Uterus (tissue), 4 donors: ENCODE results near the gene KLHL18. TPM values are rescaled to one million over a fixed set of nuclear protein-coding genes. Genes with fewer than 3 reads are reported as not detected.

Experiments
- DNase-seq, 2 donors: peaks; one replicate each; pipeline ENCODE4 v3.0.0-alpha.2; 2019 to 2020
- H3K27ac ChIP-seq, 2 donors: fragments of 200-600 bp; sonication (generic); 1 replicate in 1 of 2; 2 replicates in 1 of 2; pipeline ENCODE4 v1.5.1; 2016 to 2018
- H3K27me3 ChIP-seq, 2 donors: fragments of 200-600 bp; sonication (generic); one replicate each; pipeline ENCODE4 v1.5.1; 2018 to 2019; ENCODE audit warnings: control low read depth in 1 of 2
- H3K36me3 ChIP-seq, 2 donors: fragments of 200-600 bp; sonication (generic); one replicate each; pipeline ENCODE4 v1.5.1; 2019; ENCODE audit warnings: control low read depth in 1 of 2
- H3K4me1 ChIP-seq, 2 donors: fragments of 200-600 bp; sonication (generic); one replicate each; pipeline ENCODE4 v1.5.1; 2018 to 2019; ENCODE audit warnings: control low read depth in 1 of 2
- H3K4me3 ChIP-seq, 2 donors: fragments of 200-600 bp; sonication (generic); 1 replicate in 1 of 2; 2 replicates in 1 of 2; pipeline ENCODE4 v1.5.1; 2018 to 2019; ENCODE audit warnings: mild to moderate bottlenecking in 1 of 2
- H3K9me3 ChIP-seq, 2 donors: fragments of 200-600 bp; sonication (generic); one replicate each; pipeline ENCODE4 v1.5.1; 2019; ENCODE audit warnings: control low read depth in 1 of 2
- CTCF ChIP-seq, 4 experiments: fragments of 200-600 bp in 2 of 4; fragments of 450-650 bp in 2 of 4; sonication (generic) in 2 of 4; IDR thresholded peaks; one replicate each; pipeline ENCODE4 v1.5.1; 2016 to 2019; ENCODE audit warnings: antibody characterized with exemption in 4 of 4, mild to moderate bottlenecking in 2 of 4, moderate library complexity in 1 of 4
- POLR2A ChIP-seq, 2 donors: fragments of 450-650 bp; IDR thresholded peaks; one replicate each; pipeline ENCODE4 v1.6.1; 2016; ENCODE audit warnings: antibody characterized with exemption in 2 of 2, mild to moderate bottlenecking in 1 of 2, moderate library complexity in 1 of 2
- intact Hi-C: fragments of 100-400 bp; cut with DNase I; formaldehyde crosslinking; loops from one replicate; pipeline ENCODE4 v1.15.1; 2023; ENCODE audit warnings: low total_unique reads
- small RNA-seq: library from RNA; depleted of rRNA; stranded (forward); fragments of <200 nt; gene quantifications from one replicate; pipeline ENCODE3, GENCODE V24; 2016
- total RNA-seq, 4 donors: library from RNA; depleted of rRNA in 3 of 4; stranded (reverse); fragments of >200 nt in 3 of 4; gene quantifications; one replicate each; pipeline versions ENCODE4 v1.1.0 to v1.2.4, GENCODE V29; 2014 to 2023
- donor health status: DM: yes; HTN: yes; CAD: no.

The KLHL18 gene
- total RNA-seq, 4 donors from 2014 or later = 1.3 to 32.9 (median 15.0) TPM

- peaks cover 5 to 9% of the 10 kb centered on the region in 2 donors for H3K4me1 ChIP-seq
- no peak overlapping the region for H3K27ac ChIP-seq
- H3K27me3 ChIP-seq = no peaks in the 10 kb centered on the region
- DNase-seq = no peak
- no peak overlapping the region for H3K4me3 ChIP-seq
- H3K36me3 ChIP-seq = no peaks in the 10 kb centered on the region
- TF ChIP-seq POLR2A (IDR thresholded peaks at IDR 0.05) (no peak), CTCF (IDR thresholded peaks at IDR 0.05) (no peak)
- intact Hi-C loops = no loop called here
- no peaks in the 10 kb centered on the region for H3K9me3 ChIP-seq
These were observed 102.3 kb downstream of the KLHL18 start for GRCh38 chr3:47385007-47385406.

GRCh38 chr3:47385796-47386195 is 103.1 kb downstream of the KLHL18 start:
- Histone ChIP-seq H3K4me1 (peaks cover 5 to 9% of the 10 kb centered on the region in 2 donors), H3K4me3 (no peak overlapping the region), H3K9me3 (no peaks in the 10 kb centered on the region), H3K27ac (no peak overlapping the region), H3K27me3 (no peaks in the 10 kb centered on the region), H3K36me3 (no peaks in the 10 kb centered on the region)
- DNase-seq = no peak
- intact Hi-C loops = no loop called here
- no peak for TF ChIP-seq CTCF (IDR thresholded peaks at IDR 0.05)
- no peak for TF ChIP-seq POLR2A (IDR thresholded peaks at IDR 0.05)

- H3K4me1 ChIP-seq = peaks cover 0 to 5% of the 10 kb centered on the region in 2 donors
- no peak overlapping the region for H3K27ac ChIP-seq
- no peaks in the 10 kb centered on the region for H3K27me3 ChIP-seq
- TF ChIP-seq CTCF (IDR thresholded peaks at IDR 0.05) (no peak), POLR2A (IDR thresholded peaks at IDR 0.05) (no peak)
- intact Hi-C loops = no loop called here
- DNase-seq = no peak
- no peak overlapping the region for H3K4me3 ChIP-seq
- H3K9me3 ChIP-seq = no peaks in the 10 kb centered on the region
- no peaks in the 10 kb centered on the region for H3K36me3 ChIP-seq
These were observed 110.2 kb downstream of the KLHL18 start for GRCh38 chr3:47392933-47393332.

GRCh38 chr3:47394140-47394870 is 111.6 kb downstream of the KLHL18 start:
- H3K27ac ChIP-seq = no peak overlapping the region
- no peaks in the 10 kb centered on the region for H3K9me3 ChIP-seq
- H3K4me1 ChIP-seq = peaks cover 0 to 5% of the 10 kb centered on the region in 2 donors
- H3K36me3 ChIP-seq = no peaks in the 10 kb centered on the region
- no peak for TF ChIP-seq POLR2A (IDR thresholded peaks at IDR 0.05)
- no peak for TF ChIP-seq CTCF (IDR thresholded peaks at IDR 0.05)
- intact Hi-C loops = no loop called here
- no peaks in the 10 kb centered on the region for H3K27me3 ChIP-seq
- no peak for DNase-seq
- H3K4me3 ChIP-seq = no peak overlapping the region

GRCh38 chr3:47394881-47395280 is 112.1 kb downstream of the KLHL18 start:
- no peak overlapping the region for H3K4me3 ChIP-seq
- TF ChIP-seq POLR2A (IDR thresholded peaks at IDR 0.05) = no peak
- TF ChIP-seq CTCF (IDR thresholded peaks at IDR 0.05) = no peak
- DNase-seq = no peak
- no peak overlapping the region for H3K27ac ChIP-seq
- H3K9me3 ChIP-seq = no peaks in the 10 kb centered on the region
- intact Hi-C loops = no loop called here
- no peaks in the 10 kb centered on the region for H3K27me3 ChIP-seq
- peaks cover 0 to 5% of the 10 kb centered on the region in 2 donors for H3K4me1 ChIP-seq
- H3K36me3 ChIP-seq = no peaks in the 10 kb centered on the region

Small RNAs within 50 kb of the gene (small RNA-seq; reads per million reads assigned to genes)
- gene SNORD13P3 = not detected

Other genes with a start within 250 kb of the KLHL18 start
- gene SETD2, start 118.8 kb upstream of the KLHL18 start, total RNA-seq = 10 to 100 TPM; 70.3 to 92.1 (median 87.3) TPM
- gene KIF9, start 145 bp upstream of the KLHL18 start, total RNA-seq = 1 to 10 TPM in 3 of 4 donors, not detected in 1; 1.8 to 7.4 (median 4.1) TPM
- gene PTPN23, start 98.1 kb downstream of the KLHL18 start, total RNA-seq = 10 to 100 TPM in 2 of 4 donors, 1 to 10 TPM in 2; 5.1 to 51.6 (median 16.2) TPM
- gene SCAP, start 193.0 kb downstream of the KLHL18 start, total RNA-seq = 10 to 100 TPM; 28.7 to 93.0 (median 48.3) TPM
- 10 to 100 TPM in 3 of 4 donors, 1 to 10 TPM in 1; 6.2 to 33.5 (median 22.5) TPM for gene ELP6, start 230.8 kb downstream of the KLHL18 start, total RNA-seq